Activated CD4-positive, alpha-beta T cell treated with anti-CD3 and anti-CD28 coated beads, Interleukin-2, Interleukin-4, amounts not matched to agents 100 ng/mL and 50 ng/mL, durations not matched to agents 16 hours and 8 hours (primary cell): Measurements from ENCODE around the gene ACLY.
"Not testable (repeated sequence)": the region's sequence is repeated elsewhere in the genome, so short reads cannot be mapped to it uniquely, and the experiment has no call there.

Experiments
- DNase-seq: peaks from one replicate; pipeline ENCODE4 v3.0.0-alpha.2; 2020; ENCODE audit warnings: low spot score

The ACLY gene

GRCh38 chr17:41871789-41872188 lies 47.0 kb downstream of the ACLY start:
- DNase-seq, result no peak

- DNase-seq, result no peak
These were observed 48.1 kb downstream of the ACLY start for GRCh38 chr17:41870627-41871026.

- no peak for DNase-seq
These were observed 48.7 kb downstream of the ACLY start for GRCh38 chr17:41870097-41870496.

- no peak for DNase-seq
These were observed 49.3 kb downstream of the ACLY start for GRCh38 chr17:41869426-41869825.

- no peak for DNase-seq
These were observed 50.2 kb downstream of the ACLY start for GRCh38 chr17:41868568-41868967.

- DNase-seq, result no peak
These were observed 53.2 kb downstream of the ACLY start for GRCh38 chr17:41865596-41865893.

GRCh38 chr17:41864836-41865595 lies 53.7 kb downstream of the ACLY start, which contains the start of gene KLHL11:
KLHL11 (minus strand) TSS chr17:41865423; CDS start chr17:41865370, 53 bp downstream.
- DNase-seq, result peak; percentile 92

- DNase-seq, result no peak
These were observed 54.3 kb downstream of the ACLY start for GRCh38 chr17:41864498-41864835.

GRCh38 chr17:41863074-41863848 lies 55.5 kb downstream of the ACLY start:
- peak; percentile 19 for DNase-seq

GRCh38 chr17:41860254-41860931 lies 58.4 kb downstream of the ACLY start:
- DNase-seq, result no peak

GRCh38 chr17:41851382-41851781 lies 67.4 kb downstream of the ACLY start:
- DNase-seq, result not testable (repeated sequence)

- DNase-seq, result no peak
These were observed 69.3 kb downstream of the ACLY start for GRCh38 chr17:41849251-41849990.

GRCh38 chr17:41848788-41849187 lies 70.0 kb downstream of the ACLY start:
- DNase-seq, result no peak

- DNase-seq, result no peak
These were observed 73.8 kb downstream of the ACLY start for GRCh38 chr17:41844971-41845370.

GRCh38 chr17:41840781-41841180 lies 78.0 kb downstream of the ACLY start:
- not testable (repeated sequence) for DNase-seq

- not testable (repeated sequence) for DNase-seq
These were observed 79.3 kb downstream of the ACLY start for GRCh38 chr17:41839448-41839847.

GRCh38 chr17:41837761-41838538 lies 80.8 kb downstream of the ACLY start, which contains the start of gene KLHL10:
KLHL10 (plus strand) TSS chr17:41837825; CDS start chr17:41837933, 108 bp downstream.
- no peak for DNase-seq

GRCh38 chr17:41836550-41837196 lies 82.1 kb downstream of the ACLY start:
- DNase-seq, result no peak

- peak; percentile 63 for DNase-seq
These were observed 82.8 kb downstream of the ACLY start, which contains the start of gene NT5C3B for GRCh38 chr17:41835800-41836549. NT5C3B (minus strand) TSS chr17:41836232; CDS start chr17:41836193, 39 bp downstream.

GRCh38 chr17:41835214-41835799 lies 83.4 kb downstream of the ACLY start:
- no peak for DNase-seq
